ENCODE measurements around the gene AP1M1.
"Not testable (repeated sequence)": the region's sequence is repeated elsewhere in the genome, so short reads cannot be mapped to it uniquely, and the experiment has no call there.

Gene AP1M1

DNA sequence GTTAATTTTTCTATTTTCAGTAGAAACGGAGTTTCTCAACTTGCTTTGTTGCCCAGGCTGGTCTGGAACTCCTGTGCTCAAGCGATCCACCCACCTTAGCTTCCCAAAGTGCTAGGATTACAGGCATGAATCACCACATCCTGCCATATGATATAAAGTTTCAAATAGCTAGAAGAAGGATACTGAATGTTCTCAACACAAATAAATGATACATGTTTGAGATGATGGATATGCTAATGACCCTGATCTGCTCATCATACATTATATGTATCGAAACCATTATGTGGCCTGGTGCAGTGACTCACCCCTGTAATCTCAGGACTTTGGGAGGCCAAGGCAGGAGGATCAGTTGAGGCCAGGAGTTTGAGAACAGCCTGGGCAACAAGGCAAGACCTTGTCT, 35.9 kb upstream of the AP1M1 start:
- Histone ChIP-seq H3K9me3 (ENCODE audit: control insufficient read depth, insufficient read depth, low read length) (no peaks in the 10 kb centered on the region), H3K27me3 (ENCODE audit: control insufficient read depth, insufficient read depth, low read length) (no peaks in the 10 kb centered on the region), H3K4me1 (ENCODE audit: control insufficient read depth, insufficient read depth, low read length) (no peaks in the 10 kb centered on the region), H3K27ac (ENCODE audit: low read length) (no peak overlapping the region), H3K36me3 (ENCODE audit: control insufficient read depth, insufficient read depth, low read length) (no peaks in the 10 kb centered on the region), H3K4me3 (ENCODE audit: low read length) (no peak overlapping the region)
- no peak for DNase-seq (ENCODE audit: low read depth, low spot score)
- WGBS (ENCODE audit: insufficient coverage, insufficient read length), result no CpG with 5 or more reads among the region's 3 CpGs

DNA sequence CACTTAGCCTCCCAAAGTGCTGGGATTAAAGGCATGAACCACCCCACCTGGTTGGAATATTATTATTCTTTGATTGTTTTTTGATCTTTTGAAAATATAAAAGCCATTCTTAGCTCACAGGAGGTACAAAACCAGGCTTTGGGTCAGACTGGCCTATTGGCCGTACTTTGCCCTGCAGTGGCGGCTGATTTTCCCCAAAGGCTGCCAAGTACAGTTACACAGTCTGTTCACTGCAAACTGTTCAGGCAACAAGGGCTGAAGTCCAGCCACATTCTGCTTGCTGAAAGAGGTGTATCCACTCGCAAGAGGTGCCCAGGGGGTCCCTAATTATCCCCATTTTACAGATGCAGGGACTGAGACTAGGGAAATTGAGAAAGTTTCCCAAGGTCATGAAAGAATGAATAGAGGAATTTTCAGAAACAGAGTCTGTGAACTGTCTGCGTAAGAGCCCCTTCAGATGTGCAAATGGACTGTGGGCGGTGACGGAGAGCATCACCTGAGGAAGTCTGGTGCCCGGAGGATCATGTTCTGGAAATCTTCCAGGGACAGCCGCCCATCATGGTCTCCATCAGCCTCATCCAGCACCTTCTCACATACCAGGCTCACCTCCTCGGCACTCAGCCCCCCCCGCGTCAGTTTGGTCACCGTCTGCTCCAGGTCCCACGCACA, 33.4 kb upstream of the AP1M1 start:
- H3K27ac ChIP-seq (ENCODE audit: low read length), result no peak overlapping the region
- DNase-seq (ENCODE audit: low read depth, low spot score), result no peak
- H3K4me3 ChIP-seq (ENCODE audit: low read length), result no peak overlapping the region
- no CpG with 5 or more reads among the region's 13 CpGs for WGBS (ENCODE audit: insufficient coverage, insufficient read length)
- no peaks in the 10 kb centered on the region for H3K36me3 ChIP-seq (ENCODE audit: control insufficient read depth, insufficient read depth, low read length)
- H3K9me3 ChIP-seq (ENCODE audit: control insufficient read depth, insufficient read depth, low read length), result no peaks in the 10 kb centered on the region
- no peaks in the 10 kb centered on the region for H3K27me3 ChIP-seq (ENCODE audit: control insufficient read depth, insufficient read depth, low read length)
- H3K4me1 ChIP-seq (ENCODE audit: control insufficient read depth, insufficient read depth, low read length), result no peaks in the 10 kb centered on the region

DNA sequence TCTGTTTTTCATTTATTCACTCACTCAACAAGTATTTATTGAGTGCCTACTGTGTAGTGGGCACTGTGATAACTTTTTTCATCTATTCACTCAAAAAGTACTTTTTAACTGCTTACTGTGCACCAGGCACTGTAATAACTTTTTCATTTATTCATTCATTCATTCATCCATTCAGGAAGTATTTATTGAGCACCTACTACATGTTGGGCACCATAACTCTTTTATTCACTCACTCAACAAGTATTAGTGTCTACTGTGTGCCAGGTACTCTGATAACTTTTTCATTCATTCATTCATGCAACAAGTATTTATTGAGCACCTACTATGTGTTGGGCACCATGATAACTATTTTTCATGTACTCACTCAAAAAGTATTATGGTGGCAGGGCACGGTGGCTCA, 31.3 kb upstream of the AP1M1 start:
- no peak overlapping the region for H3K27ac ChIP-seq (ENCODE audit: low read length)
- H3K4me3 ChIP-seq (ENCODE audit: low read length), result no peak overlapping the region
- H3K9me3 ChIP-seq (ENCODE audit: control insufficient read depth, insufficient read depth, low read length), result no peaks in the 10 kb centered on the region
- H3K27me3 ChIP-seq (ENCODE audit: control insufficient read depth, insufficient read depth, low read length), result no peaks in the 10 kb centered on the region
- no CpG with 5 or more reads among the region's 1 CpG for WGBS (ENCODE audit: insufficient coverage, insufficient read length)
- DNase-seq (ENCODE audit: low read depth, low spot score), result no peak
- no peaks in the 10 kb centered on the region for H3K36me3 ChIP-seq (ENCODE audit: control insufficient read depth, insufficient read depth, low read length)
- H3K4me1 ChIP-seq (ENCODE audit: control insufficient read depth, insufficient read depth, low read length), result no peaks in the 10 kb centered on the region

DNA sequence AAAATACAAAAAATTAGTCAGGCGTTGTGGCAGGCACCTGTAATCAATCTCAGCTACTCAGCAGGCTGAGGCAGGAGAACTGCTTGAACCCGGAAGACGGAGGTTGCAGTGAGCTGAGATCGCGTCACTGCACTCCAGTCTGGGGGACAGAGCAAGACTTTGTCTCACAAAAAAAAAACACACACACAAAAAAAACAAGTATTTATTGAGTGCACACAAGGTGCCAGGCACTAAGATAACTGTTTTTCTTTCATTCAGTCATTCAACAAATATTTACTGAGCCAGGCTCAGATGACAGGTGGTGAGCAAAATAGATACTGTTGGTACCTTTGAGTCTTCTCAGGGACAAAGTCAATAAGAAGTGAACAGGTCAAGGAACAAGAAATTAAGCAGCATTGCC, 30.7 kb upstream of the AP1M1 start:
- no CpG with 5 or more reads among the region's 5 CpGs for WGBS (ENCODE audit: insufficient coverage, insufficient read length)
- H3K36me3 ChIP-seq (ENCODE audit: control insufficient read depth, insufficient read depth, low read length), result no peaks in the 10 kb centered on the region

DNA sequence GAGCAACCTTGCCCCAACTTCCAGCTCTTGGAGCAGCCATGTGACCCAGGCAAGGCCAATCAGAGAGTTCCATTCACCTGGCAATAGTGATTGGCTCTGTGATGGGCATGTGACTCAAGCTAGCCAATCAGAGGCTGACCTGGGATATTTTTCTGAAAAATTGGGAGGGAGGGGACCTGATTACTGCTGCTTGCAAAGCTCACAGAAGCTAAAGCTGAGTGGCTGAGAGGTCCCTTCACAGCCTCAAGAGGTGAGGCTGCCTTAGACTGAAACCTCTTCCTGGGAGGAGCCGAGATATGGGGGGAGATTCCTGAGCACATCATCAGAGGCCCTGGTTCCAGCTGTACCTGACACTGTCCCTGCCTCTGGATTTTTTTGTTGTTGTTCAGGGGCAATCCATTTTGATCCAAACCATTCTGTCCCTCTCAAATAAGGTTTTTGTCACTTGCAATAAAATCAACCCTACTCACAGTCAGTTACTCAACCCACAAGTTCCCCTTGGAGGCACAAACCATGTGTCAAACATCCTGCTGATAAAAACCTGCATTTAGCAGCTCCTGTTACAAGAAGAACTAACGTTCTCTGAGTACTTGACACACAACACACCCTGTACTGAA, 29.1 kb upstream of the AP1M1 start:
- H3K4me1 ChIP-seq (ENCODE audit: control insufficient read depth, insufficient read depth, low read length), result no peaks in the 10 kb centered on the region
- H3K9me3 ChIP-seq (ENCODE audit: control insufficient read depth, insufficient read depth, low read length), result no peaks in the 10 kb centered on the region
- WGBS (ENCODE audit: insufficient coverage, insufficient read length), result no CpG with 5 or more reads among the region's 2 CpGs
- DNase-seq (ENCODE audit: low read depth, low spot score), result no peak
- no peaks in the 10 kb centered on the region for H3K36me3 ChIP-seq (ENCODE audit: control insufficient read depth, insufficient read depth, low read length)
- no peak overlapping the region for H3K4me3 ChIP-seq (ENCODE audit: low read length)
- H3K27ac ChIP-seq (ENCODE audit: low read length), result no peak overlapping the region
- H3K27me3 ChIP-seq (ENCODE audit: control insufficient read depth, insufficient read depth, low read length), result no peaks in the 10 kb centered on the region

More for the DNA sequence above, 30.7 kb upstream of the AP1M1 start:
- H3K27ac ChIP-seq (ENCODE audit: low read length), result no peak overlapping the region
- DNase-seq (ENCODE audit: low read depth, low spot score), result no peak
- no peak overlapping the region for H3K4me3 ChIP-seq (ENCODE audit: low read length)
- H3K4me1 ChIP-seq (ENCODE audit: control insufficient read depth, insufficient read depth, low read length), result no peaks in the 10 kb centered on the region
- no peaks in the 10 kb centered on the region for H3K9me3 ChIP-seq (ENCODE audit: control insufficient read depth, insufficient read depth, low read length)
- H3K27me3 ChIP-seq (ENCODE audit: control insufficient read depth, insufficient read depth, low read length), result no peaks in the 10 kb centered on the region

DNA sequence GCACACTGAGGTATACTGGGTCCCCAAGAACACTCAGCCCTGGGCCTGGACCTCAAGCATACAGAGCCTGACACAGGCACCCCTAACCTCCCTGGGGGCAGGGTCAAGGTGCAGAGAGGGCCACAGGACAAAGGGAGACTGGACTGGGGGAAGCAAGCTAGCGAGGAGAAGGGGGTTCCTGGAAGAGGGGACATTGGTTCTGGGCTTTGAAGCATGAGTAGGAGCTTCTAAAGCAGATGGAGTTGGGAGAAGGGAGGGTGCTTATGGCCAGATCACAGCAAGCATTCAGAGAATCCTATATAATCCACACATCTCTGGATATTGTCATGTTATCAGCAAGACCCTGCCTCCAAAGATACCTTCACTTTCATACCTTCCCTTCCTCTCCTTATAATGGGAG, 27.6 kb upstream of the AP1M1 start:
- Histone ChIP-seq H3K36me3 (ENCODE audit: control insufficient read depth, insufficient read depth, low read length) (no peaks in the 10 kb centered on the region), H3K27me3 (ENCODE audit: control insufficient read depth, insufficient read depth, low read length) (no peaks in the 10 kb centered on the region), H3K4me3 (ENCODE audit: low read length) (no peak overlapping the region), H3K9me3 (ENCODE audit: control insufficient read depth, insufficient read depth, low read length) (no peaks in the 10 kb centered on the region), H3K4me1 (ENCODE audit: control insufficient read depth, insufficient read depth, low read length) (no peaks in the 10 kb centered on the region), H3K27ac (ENCODE audit: low read length) (no peak overlapping the region)
- no peak for DNase-seq (ENCODE audit: low read depth, low spot score)
- no CpG with 5 or more reads among the region's 1 CpG for WGBS (ENCODE audit: insufficient coverage, insufficient read length)

DNA sequence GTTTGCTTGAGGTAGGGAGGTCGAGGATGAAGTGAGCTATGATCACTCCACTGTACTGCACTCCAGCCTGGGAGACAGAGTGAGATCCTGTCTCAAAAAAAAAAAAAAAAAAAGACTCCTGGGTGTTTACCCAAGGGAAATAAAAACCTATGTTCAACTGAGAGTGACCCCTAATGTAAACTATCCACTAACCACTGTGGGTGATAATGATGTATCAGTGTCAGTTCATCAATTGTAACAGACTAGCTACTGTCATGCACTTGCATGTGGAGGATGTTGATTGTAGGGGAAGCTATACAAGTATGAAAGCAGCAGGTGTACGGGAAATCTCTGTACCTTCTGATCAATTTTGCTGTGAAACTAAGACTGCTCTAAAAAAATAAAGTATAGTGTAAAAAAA, 21.8 kb upstream of the AP1M1 start:
- H3K36me3 ChIP-seq (ENCODE audit: control insufficient read depth, insufficient read depth, low read length), result no peaks in the 10 kb centered on the region
- no peak overlapping the region for H3K4me3 ChIP-seq (ENCODE audit: low read length)
- H3K9me3 ChIP-seq (ENCODE audit: control insufficient read depth, insufficient read depth, low read length), result no peaks in the 10 kb centered on the region
- DNase-seq (ENCODE audit: low read depth, low spot score), result no peak
- WGBS (ENCODE audit: insufficient coverage, insufficient read length), result no CpG with 5 or more reads among the region's 2 CpGs
- no peaks in the 10 kb centered on the region for H3K4me1 ChIP-seq (ENCODE audit: control insufficient read depth, insufficient read depth, low read length)
- no peak overlapping the region for H3K27ac ChIP-seq (ENCODE audit: low read length)
- H3K27me3 ChIP-seq (ENCODE audit: control insufficient read depth, insufficient read depth, low read length), result no peaks in the 10 kb centered on the region

DNA sequence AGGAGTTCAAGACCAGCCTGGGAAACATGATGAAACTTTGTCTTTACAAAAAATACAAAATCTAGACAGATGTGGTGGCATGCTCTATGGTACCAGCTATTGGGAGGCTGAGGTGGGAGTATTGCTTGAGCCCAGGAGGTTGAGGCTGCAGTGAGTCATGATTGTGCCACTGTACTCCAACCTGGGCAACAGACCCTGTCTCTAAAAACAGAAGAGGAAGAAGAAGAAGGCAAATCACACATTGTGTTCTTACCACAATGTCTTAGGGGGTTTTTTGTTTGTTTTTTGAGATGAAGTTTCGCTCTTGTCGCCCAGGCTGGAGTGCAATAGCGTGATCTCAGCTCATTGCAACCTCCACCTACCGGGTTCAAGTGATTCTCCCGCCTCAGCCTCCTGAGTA, 18.8 kb upstream of the AP1M1 start:
- not testable (repeated sequence) for H3K27me3 ChIP-seq (ENCODE audit: control insufficient read depth, insufficient read depth, low read length); H3K4me3 ChIP-seq (ENCODE audit: low read length); H3K36me3 ChIP-seq (ENCODE audit: control insufficient read depth, insufficient read depth, low read length); H3K4me1 ChIP-seq (ENCODE audit: control insufficient read depth, insufficient read depth, low read length); DNase-seq (ENCODE audit: low read depth, low spot score); H3K27ac ChIP-seq (ENCODE audit: low read length); H3K9me3 ChIP-seq (ENCODE audit: control insufficient read depth, insufficient read depth, low read length)
- no CpG with 5 or more reads among the region's 5 CpGs for WGBS (ENCODE audit: insufficient coverage, insufficient read length)

DNA sequence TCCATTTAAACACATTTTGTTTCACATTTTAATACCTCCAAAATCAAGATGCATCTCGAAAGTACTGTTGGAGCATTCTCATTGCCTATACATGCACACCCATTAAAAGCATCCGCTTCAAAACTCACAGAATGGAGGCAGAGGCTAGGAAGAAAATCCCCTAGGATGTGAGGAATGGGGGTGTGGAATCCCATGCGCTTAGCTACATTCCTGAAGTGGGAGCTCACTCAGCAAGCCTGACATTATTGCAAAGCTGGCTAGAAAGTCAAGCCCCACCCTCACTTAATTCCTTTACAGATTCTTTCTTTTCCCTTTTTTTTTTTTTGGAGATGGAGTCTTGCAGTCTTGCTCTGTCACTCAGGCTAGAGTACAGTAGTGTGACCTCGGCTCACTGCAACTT, 17.1 kb upstream of the AP1M1 start:
- Histone ChIP-seq H3K9me3 (ENCODE audit: control insufficient read depth, insufficient read depth, low read length) (no peaks in the 10 kb centered on the region), H3K4me3 (ENCODE audit: low read length) (no peak overlapping the region), H3K4me1 (ENCODE audit: control insufficient read depth, insufficient read depth, low read length) (no peaks in the 10 kb centered on the region), H3K27me3 (ENCODE audit: control insufficient read depth, insufficient read depth, low read length) (no peaks in the 10 kb centered on the region), H3K36me3 (ENCODE audit: control insufficient read depth, insufficient read depth, low read length) (no peaks in the 10 kb centered on the region), H3K27ac (ENCODE audit: low read length) (no peak overlapping the region)
- no peak for DNase-seq (ENCODE audit: low read depth, low spot score)
- WGBS (ENCODE audit: insufficient coverage, insufficient read length), result 100% methylated on average over 1 of the region's 4 CpGs

DNA sequence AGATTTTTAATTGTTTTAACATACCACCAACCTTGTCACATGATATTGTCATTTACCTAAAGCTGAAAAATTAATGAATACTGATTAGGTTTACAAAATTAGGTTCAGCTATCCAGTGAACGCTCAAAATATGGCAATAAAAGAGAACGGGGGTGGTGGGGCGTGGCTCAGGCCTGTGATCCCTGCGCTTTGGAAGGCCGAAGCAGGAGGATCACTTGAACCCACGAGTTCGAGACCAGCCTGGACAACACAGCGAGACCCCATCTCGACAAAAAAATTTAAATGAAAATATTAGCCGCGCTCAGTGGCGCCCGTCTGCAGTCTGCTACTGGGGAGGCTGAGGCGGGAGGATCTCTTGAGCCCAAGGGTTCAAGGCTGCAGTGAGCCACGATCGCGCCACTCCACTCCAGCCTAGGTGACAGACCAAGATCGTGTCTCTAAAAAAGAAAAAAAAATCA, 13.0 kb upstream of the AP1M1 start:
- Histone ChIP-seq H3K4me3 (ENCODE audit: low read length) (no peak overlapping the region), H3K27ac (ENCODE audit: low read length) (no peak overlapping the region), H3K27me3 (ENCODE audit: control insufficient read depth, insufficient read depth, low read length) (no peaks in the 10 kb centered on the region), H3K9me3 (ENCODE audit: control insufficient read depth, insufficient read depth, low read length) (no peaks in the 10 kb centered on the region), H3K4me1 (ENCODE audit: control insufficient read depth, insufficient read depth, low read length) (no peaks in the 10 kb centered on the region), H3K36me3 (ENCODE audit: control insufficient read depth, insufficient read depth, low read length) (peaks cover 4% of the 10 kb centered on the region; the same call in 1 of the 2 replicates)
- no CpG with 5 or more reads among the region's 18 CpGs for WGBS (ENCODE audit: insufficient coverage, insufficient read length)
- no peak for DNase-seq (ENCODE audit: low read depth, low spot score)
